HCT116 (cell line): Measurements from ENCODE around the gene MYO10. TPM values are rescaled to one million over a fixed set of nuclear protein-coding genes. Genes with fewer than 3 reads are reported as not detected.
A peak's percentile ranks its signal among the peaks of the same experiment; 100 is the strongest.
"Not testable (repeated sequence)": the region's sequence is repeated elsewhere in the genome, so short reads cannot be mapped to it uniquely, and the experiment has no call there.

Experiments
- ATAC-seq: fragments of 200-7000 bp; cut with Tn5 transposase; 2 replicates; pipeline ENCODE4 v1.9.1; 2020; ENCODE audit warnings: mild to moderate bottlenecking, moderate library complexity
- BruUV-seq: library from RNA; stranded (reverse); fragments of 400-500 nt; replicated peaks from 2 replicates; lab custom pipeline; 2021; lab: Mats Ljungman, UMichigan
- CTCF ChIA-PET: fragments of 300-600 bp; sonication (Branson Sonifier 250); formaldehyde crosslinking; loops from one replicate; lab custom pipeline; 2021; ENCODE audit warnings: antibody characterized with exemption; lab: Charles Lee
- POLR2A ChIA-PET: fragments of 300-600, 350-600 bp; sonication (Branson Sonifier 250); formaldehyde crosslinking; loops from one replicate; lab custom pipeline; 2021; ENCODE audit warnings: antibody characterized with exemption; lab: Charles Lee
- RAD21 ChIA-PET, 2 experiments: fragments of 300-600 bp; sonication (Branson Sonifier 250); formaldehyde crosslinking; loops; one replicate each; lab custom pipeline; 2023; ENCODE audit warnings: low total read pairs in 2 of 2; ENCODE audit not compliant: uncharacterized antibody in 2 of 2, unreplicated experiment in 2 of 2, low non-redundant PET in 1 of 2; lab: Charles Lee
- DNase-seq: peaks from one replicate; pipeline ENCODE4 v3.0.0-alpha.2; 2010; ENCODE audit warnings: low read depth, low spot score
- H2AFZ ChIP-seq: fragments of 200-600 bp; shearing (Covaris generic), sonication (generic); 2 replicates; pipeline ENCODE4 v1.6.1; 2017; ENCODE audit warnings: low read depth, mixed run types, mixed read lengths, antibody characterized with exemption, low read length; ENCODE audit not compliant: poor library complexity, severe bottlenecking
- H3K27ac ChIP-seq: 2 replicates; pipeline ENCODE4 v1.5.1; 2012; ENCODE audit warnings: low read depth, low read length
- H3K27me3 ChIP-seq: fragments of 200-600 bp; sonication (generic); 2 replicates; pipeline ENCODE4 v1.6.1; 2016; ENCODE audit warnings: mixed run types, low read length, mixed read lengths; ENCODE audit not compliant: insufficient read depth
- H3K36me3 ChIP-seq, 2 experiments: fragments of 200-500 bp in 1 of 2; fragments of 200-600 bp in 1 of 2; sonication (Bioruptor generic) in 1 of 2; sonication (generic) in 1 of 2; 2 replicates each; pipeline versions ENCODE4 v1.5.1 to v1.6.1; 2014 to 2016; ENCODE audit warnings: low read length in 2 of 2, inconsistent platforms in 1 of 2, mixed read lengths in 1 of 2, mixed run types in 1 of 2; ENCODE audit not compliant: insufficient read depth in 2 of 2, control insufficient read depth in 1 of 2
- H3K4me1 ChIP-seq, 2 experiments: fragments of 200-600 bp in 1 of 2; sonication (generic) in 1 of 2; 2 replicates each; pipeline versions ENCODE4 v1.5.1 to v1.6.1; 2012 to 2017; ENCODE audit warnings: low read length in 2 of 2, inconsistent platforms in 1 of 2, mild to moderate bottlenecking in 1 of 2, mixed read lengths in 1 of 2, mixed run types in 1 of 2, moderate library complexity in 1 of 2; ENCODE audit not compliant: insufficient read depth in 2 of 2, control insufficient read depth in 1 of 2
- H3K4me2 ChIP-seq: fragments of 200-600 bp; sonication (generic); 2 replicates; pipeline ENCODE4 v1.6.1; 2017; ENCODE audit warnings: mixed run types, low read length, mixed read lengths
- H3K4me3 ChIP-seq, 2 experiments: fragments of 200-600 bp in 1 of 2; sonication (generic) in 1 of 2; replicated peaks in 1 of 2; 2 replicates each; pipeline ENCODE4 v1.5.1; 2011 to 2016; ENCODE audit warnings: low read length in 2 of 2, control low read depth in 1 of 2, low read depth in 1 of 2, mild to moderate bottlenecking in 1 of 2, mixed read lengths in 1 of 2, mixed run types in 1 of 2
- H3K79me2 ChIP-seq: fragments of 200-600 bp; sonication (generic); 2 replicates; pipeline ENCODE4 v1.6.1; 2017; ENCODE audit warnings: mild to moderate bottlenecking, mixed run types, low read length, moderate library complexity, mixed read lengths; ENCODE audit not compliant: insufficient read depth
- H3K9ac ChIP-seq: fragments of 200-600 bp; sonication (generic); 2 replicates; pipeline ENCODE4 v1.6.1; 2016; ENCODE audit warnings: low read length, mixed read lengths
- H3K9me2 ChIP-seq: fragments of 200-600 bp; sonication (generic), shearing (Covaris generic); 2 replicates; pipeline ENCODE4 v1.6.1; 2017; ENCODE audit warnings: mixed run types, mild to moderate bottlenecking, moderate library complexity; ENCODE audit not compliant: insufficient read depth
- H3K9me3 ChIP-seq, 2 experiments: fragments of 200-500 bp in 1 of 2; fragments of 200-600 bp in 1 of 2; sonication (Bioruptor generic) in 1 of 2; sonication (generic) in 1 of 2; 2 replicates each; pipeline ENCODE4 v1.6.1; 2014 to 2017; ENCODE audit warnings: low read length in 2 of 2, mixed read lengths in 2 of 2, inconsistent platforms in 1 of 2, low read depth in 1 of 2, mild to moderate bottlenecking in 1 of 2, mixed run types in 1 of 2, moderate library complexity in 1 of 2; ENCODE audit not compliant: control insufficient read depth in 1 of 2, insufficient read depth in 1 of 2
- H4K20me1 ChIP-seq: fragments of 200-600 bp; sonication (generic), shearing (Covaris generic); 2 replicates; pipeline ENCODE4 v1.6.1; 2017; ENCODE audit warnings: mixed run types, mild to moderate bottlenecking, moderate library complexity; ENCODE audit not compliant: insufficient read depth
- REST ChIP-seq: IDR thresholded peaks from 2 replicates; pipeline ENCODE4 v1.6.1; 2012; ENCODE audit warnings: low read depth
- ZNF274 ChIP-seq: fragments of 200-500 bp; sonication (Bioruptor generic); IDR thresholded peaks from 2 replicates; pipeline ENCODE4 v1.6.1; 2014; ENCODE audit warnings: mild to moderate bottlenecking, low read depth, low read length, inconsistent platforms
- intact Hi-C: fragments of 100-400 bp; cut with micrococcal nuclease; formaldehyde crosslinking; loops from 2 replicates; pipeline ENCODE4 v1.10.0; 2022
- total RNA-seq: library from RNA; stranded (reverse); gene quantifications from one replicate; pipeline ENCODE4 v1.2.1, GENCODE V29; 2021; ENCODE audit not compliant: unreplicated experiment

The MYO10 gene
- total RNA-seq, 1 experiment from 2014 or later: 34.9 TPM

DNA sequence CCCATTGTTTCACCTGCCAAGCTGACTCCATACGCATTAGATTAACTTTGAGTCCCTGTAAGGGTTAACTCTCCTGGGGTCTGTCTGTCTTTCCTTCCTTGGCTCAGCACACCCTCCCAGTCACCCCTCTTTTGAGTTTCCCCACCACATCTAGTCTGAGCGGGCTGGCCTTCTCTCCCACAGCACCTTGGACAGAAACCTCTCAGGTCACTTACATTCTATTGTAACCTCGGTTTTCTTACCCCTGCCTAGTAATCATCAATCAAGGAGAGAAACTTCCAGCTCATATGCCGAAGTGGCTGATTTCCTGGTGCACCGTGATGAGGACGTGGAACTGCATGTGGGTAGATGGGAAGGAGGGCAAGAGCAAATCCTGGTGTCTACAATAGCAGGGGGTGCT, 102.1 kb downstream of the MYO10 start:
- H3K4me1 ChIP-seq: no peaks in the 10 kb centered on the region
- no peak overlapping the region for H3K4me2 ChIP-seq
- no peak for TF ChIP-seq ZNF274
- 0 out of 2 replicates have a peak, but pooled peaks have one; percentile 2 for TF ChIP-seq REST
- intact Hi-C loops: no loop called here
- DNase-seq: no peak
- no peak for ATAC-seq
- H3K9me3 ChIP-seq: no peaks in the 10 kb centered on the region
- H3K9ac ChIP-seq: no peak overlapping the region
- ChIA-PET RAD21 (no interaction called here), POLR2A (no interaction called here), CTCF (no interaction called here)
- H3K4me3 ChIP-seq: no peak overlapping the region
- no peak overlapping the region for H2AFZ ChIP-seq
- no TSS peak for BruUV-seq
- H3K79me2 ChIP-seq: peaks cover 29% of the 10 kb centered on the region
- H3K27me3 ChIP-seq: no peaks in the 10 kb centered on the region
- H3K27ac ChIP-seq: no peak overlapping the region
- no peaks in the 10 kb centered on the region for H3K36me3 ChIP-seq
- H4K20me1 ChIP-seq: no peaks in the 10 kb centered on the region
- H3K9me2 ChIP-seq: no peaks in the 10 kb centered on the region

DNA sequence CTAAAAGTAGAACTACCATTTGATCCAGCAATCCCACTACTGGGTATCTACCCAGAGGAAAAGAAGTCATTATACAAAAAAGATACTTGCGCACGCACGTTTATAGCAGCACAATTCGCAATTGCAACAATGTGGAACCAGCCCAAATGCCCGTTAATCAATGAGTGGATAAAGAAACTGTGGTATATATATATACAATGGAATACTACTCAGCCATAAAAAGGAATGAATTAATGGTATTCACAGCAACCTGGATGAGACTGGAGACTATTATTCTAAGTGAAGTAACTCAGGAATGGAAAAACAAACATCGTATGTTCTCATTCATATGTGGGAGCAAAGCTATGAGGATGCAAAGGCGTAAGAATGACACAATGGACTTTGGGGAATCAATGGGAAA, 104.8 kb downstream of the MYO10 start:
- H2AFZ ChIP-seq, ATAC-seq, H3K9ac ChIP-seq, DNase-seq, H3K27me3 ChIP-seq, RAD21 ChIA-PET, POLR2A ChIA-PET, H3K4me3 ChIP-seq, CTCF ChIA-PET, H3K4me1 ChIP-seq, intact Hi-C loops, H4K20me1 ChIP-seq, H3K4me2 ChIP-seq, H3K36me3 ChIP-seq, H3K9me2 ChIP-seq, H3K9me3 ChIP-seq, BruUV-seq, H3K27ac ChIP-seq: not testable (repeated sequence)
- H3K79me2 ChIP-seq: peaks cover 45% of the 10 kb centered on the region
